HepG2 (cell line): Measurements from ENCODE around the gene MARF1. TPM values are rescaled to one million over a fixed set of nuclear protein-coding genes. Genes with fewer than 3 reads are reported as not detected.
A peak's percentile ranks its signal among the peaks of the same experiment; 100 is the strongest.

Source experiments
- DR1 ChIP-seq: sonication (generic); formaldehyde crosslinking; IDR thresholded peaks from 2 replicates; pipeline ENCODE4 v1.8.0; 2021; ENCODE audit warnings: mild to moderate bottlenecking, missing genetic modification reagents, inconsistent platforms
- FIP1L1 ChIP-seq: fragments of 200-400 bp; formaldehyde crosslinking; IDR thresholded peaks from 2 replicates; pipeline ENCODE4 v1.6.1; 2018; ENCODE audit warnings: low read depth, mild to moderate bottlenecking, low read length, moderate library complexity, borderline replicate concordance; ENCODE audit not compliant: insufficient read depth
- FOXA3 ChIP-seq: IDR thresholded peaks from 2 replicates; pipeline ENCODE4 v1.6.1; 2016; ENCODE audit warnings: missing genetic modification reagents, missing compliant biosample characterization
- ISL2 ChIP-seq: sonication (generic); formaldehyde crosslinking; IDR thresholded peaks from 2 replicates; pipeline ENCODE4 v1.5.0; 2020; ENCODE audit warnings: missing genetic modification reagents
- PLRG1 ChIP-seq: fragments of 450-650 bp; conservative IDR thresholded peaks from 2 replicates; pipeline ENCODE4 v1.6.1; 2016
- PREB ChIP-seq: sonication (generic); formaldehyde crosslinking; IDR thresholded peaks from 2 replicates; pipeline ENCODE4 v1.4.0; 2020; ENCODE audit warnings: missing genetic modification reagents
- SP4 ChIP-seq: sonication (generic); formaldehyde crosslinking; IDR thresholded peaks from 2 replicates; pipeline ENCODE4 v1.8.1; 2023; ENCODE audit warnings: mild to moderate bottlenecking, missing genetic modification reagents
- SRF ChIP-seq: IDR thresholded peaks from 2 replicates; pipeline ENCODE4 v1.6.1; 2011; ENCODE audit warnings: mild to moderate bottlenecking, low read depth, low read length, moderate library complexity
- WIZ ChIP-seq: sonication (generic); formaldehyde crosslinking; IDR thresholded peaks from 2 replicates; pipeline ENCODE4 v1.5.1; 2020; ENCODE audit warnings: mild to moderate bottlenecking, missing genetic modification reagents
- ZNF431 ChIP-seq: sonication (generic); formaldehyde crosslinking; IDR thresholded peaks from 2 replicates; pipeline ENCODE4 v1.9.0; 2022; ENCODE audit warnings: missing genetic modification reagents, low read depth, mild to moderate bottlenecking, borderline replicate concordance
- ZNF75D ChIP-seq: sonication (generic); formaldehyde crosslinking; IDR thresholded peaks from 2 replicates; pipeline ENCODE4 v1.8.1; 2023; ENCODE audit warnings: missing genetic modification reagents, mild to moderate bottlenecking, borderline replicate concordance
- ZNF766 ChIP-seq: sonication (generic); formaldehyde crosslinking; IDR thresholded peaks from 2 replicates; pipeline ENCODE4 v1.5.0; 2020; ENCODE audit warnings: missing genetic modification reagents, borderline replicate concordance
- ZNF772 ChIP-seq: sonication (generic); formaldehyde crosslinking; IDR thresholded peaks from 2 replicates; pipeline ENCODE4 v1.5.0; 2020; ENCODE audit warnings: mild to moderate bottlenecking, missing genetic modification reagents
- polyA plus RNA-seq, 8 experiments: library from polyadenylated mRNA; depleted of rRNA in 3 of 8; stranded (reverse) in 7 of 8; unstranded in 1 of 8; fragments of >200 nt; fragmentation: Illumina TruSeq in 4 of 8; extraction: Trizol in 4 of 8; gene quantifications; 2 replicates each; pipeline versions ENCODE4 v1.2.1 to v1.2.3, GENCODE V29; 2011 to 2016; ENCODE audit warnings: low read depth in 4 of 8, missing spikeins in 1 of 8, mixed read lengths in 1 of 8; ENCODE audit not compliant: insufficient read depth in 1 of 8
- total RNA-seq, 5 experiments: library from RNA; depleted of rRNA; stranded (reverse); fragments of >200 nt; fragmentation: Illumina TruSeq; extraction: Trizol; gene quantifications; 2 replicates each; pipeline ENCODE4 v1.2.3, GENCODE V29; 2016; ENCODE audit warnings: low read depth in 1 of 5
- TF ChIP-seq, protein P1 (sequence below), 2 experiments: IDR thresholded peaks; 2 replicates each; pipeline ENCODE4 v1.6.1; 2011 to 2012; ENCODE audit warnings: low read length in 2 of 2, borderline replicate concordance in 1 of 2, low read depth in 1 of 2, mild to moderate bottlenecking in 1 of 2, moderate library complexity in 1 of 2
- TF ChIP-seq, protein P2 (sequence below): sonication (generic); formaldehyde crosslinking; conservative IDR thresholded peaks from 2 replicates; pipeline ENCODE4 v1.4.0; 2020; ENCODE audit warnings: missing genetic modification reagents
- TF ChIP-seq, protein P3 (sequence below): sonication (generic); formaldehyde crosslinking; IDR thresholded peaks from 2 replicates; pipeline ENCODE4 v1.8.1; 2023; ENCODE audit warnings: missing genetic modification reagents, mild to moderate bottlenecking, borderline replicate concordance
- TF ChIP-seq, protein P4 (sequence below): sonication (generic); formaldehyde crosslinking; IDR thresholded peaks from 2 replicates; pipeline ENCODE4 v1.4.0; 2020; ENCODE audit warnings: missing genetic modification reagents, borderline replicate concordance

Gene MARF1
- total and polyA plus RNA-seq, 2 of the 13 experiments (the other 11 are each of a cell fraction or from before 2014, with no cell fraction given), result 8.7 to 20.7 TPM

- TF ChIP-seq, protein P1, sequence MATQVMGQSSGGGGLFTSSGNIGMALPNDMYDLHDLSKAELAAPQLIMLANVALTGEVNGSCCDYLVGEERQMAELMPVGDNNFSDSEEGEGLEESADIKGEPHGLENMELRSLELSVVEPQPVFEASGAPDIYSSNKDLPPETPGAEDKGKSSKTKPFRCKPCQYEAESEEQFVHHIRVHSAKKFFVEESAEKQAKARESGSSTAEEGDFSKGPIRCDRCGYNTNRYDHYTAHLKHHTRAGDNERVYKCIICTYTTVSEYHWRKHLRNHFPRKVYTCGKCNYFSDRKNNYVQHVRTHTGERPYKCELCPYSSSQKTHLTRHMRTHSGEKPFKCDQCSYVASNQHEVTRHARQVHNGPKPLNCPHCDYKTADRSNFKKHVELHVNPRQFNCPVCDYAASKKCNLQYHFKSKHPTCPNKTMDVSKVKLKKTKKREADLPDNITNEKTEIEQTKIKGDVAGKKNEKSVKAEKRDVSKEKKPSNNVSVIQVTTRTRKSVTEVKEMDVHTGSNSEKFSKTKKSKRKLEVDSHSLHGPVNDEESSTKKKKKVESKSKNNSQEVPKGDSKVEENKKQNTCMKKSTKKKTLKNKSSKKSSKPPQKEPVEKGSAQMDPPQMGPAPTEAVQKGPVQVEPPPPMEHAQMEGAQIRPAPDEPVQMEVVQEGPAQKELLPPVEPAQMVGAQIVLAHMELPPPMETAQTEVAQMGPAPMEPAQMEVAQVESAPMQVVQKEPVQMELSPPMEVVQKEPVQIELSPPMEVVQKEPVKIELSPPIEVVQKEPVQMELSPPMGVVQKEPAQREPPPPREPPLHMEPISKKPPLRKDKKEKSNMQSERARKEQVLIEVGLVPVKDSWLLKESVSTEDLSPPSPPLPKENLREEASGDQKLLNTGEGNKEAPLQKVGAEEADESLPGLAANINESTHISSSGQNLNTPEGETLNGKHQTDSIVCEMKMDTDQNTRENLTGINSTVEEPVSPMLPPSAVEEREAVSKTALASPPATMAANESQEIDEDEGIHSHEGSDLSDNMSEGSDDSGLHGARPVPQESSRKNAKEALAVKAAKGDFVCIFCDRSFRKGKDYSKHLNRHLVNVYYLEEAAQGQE (IDR thresholded peaks at IDR 0.05; ENCODE audit: borderline replicate concordance in 1 of 2, low read depth in 1 of 2, low read length in 2 of 2), result no peak
- TF ChIP-seq WIZ (peak; percentile 79; the same call in 1 of the 2 replicates), FOXA3 (no peak; the same call in 1 of the 2 replicates), PLRG1 (no peak), ZNF431 (CRISPR knock-in tag) (peak; percentile 95), DR1 (no peak), ZNF766 (CRISPR knock-in tag) (peak; percentile 66; the same call in 1 of the 2 replicates), FIP1L1 (no peak), ZNF772 (CRISPR knock-in tag) (peak; percentile 76; the same call in 1 of the 2 replicates), PREB (CRISPR knock-in tag) (no peak), SP4 (peak; percentile 92), ISL2 (CRISPR knock-in tag) (peak; percentile 55; the same call in 1 of the 2 replicates), ZNF75D (no peak), SRF (no peak)
- TF ChIP-seq, protein P2, sequence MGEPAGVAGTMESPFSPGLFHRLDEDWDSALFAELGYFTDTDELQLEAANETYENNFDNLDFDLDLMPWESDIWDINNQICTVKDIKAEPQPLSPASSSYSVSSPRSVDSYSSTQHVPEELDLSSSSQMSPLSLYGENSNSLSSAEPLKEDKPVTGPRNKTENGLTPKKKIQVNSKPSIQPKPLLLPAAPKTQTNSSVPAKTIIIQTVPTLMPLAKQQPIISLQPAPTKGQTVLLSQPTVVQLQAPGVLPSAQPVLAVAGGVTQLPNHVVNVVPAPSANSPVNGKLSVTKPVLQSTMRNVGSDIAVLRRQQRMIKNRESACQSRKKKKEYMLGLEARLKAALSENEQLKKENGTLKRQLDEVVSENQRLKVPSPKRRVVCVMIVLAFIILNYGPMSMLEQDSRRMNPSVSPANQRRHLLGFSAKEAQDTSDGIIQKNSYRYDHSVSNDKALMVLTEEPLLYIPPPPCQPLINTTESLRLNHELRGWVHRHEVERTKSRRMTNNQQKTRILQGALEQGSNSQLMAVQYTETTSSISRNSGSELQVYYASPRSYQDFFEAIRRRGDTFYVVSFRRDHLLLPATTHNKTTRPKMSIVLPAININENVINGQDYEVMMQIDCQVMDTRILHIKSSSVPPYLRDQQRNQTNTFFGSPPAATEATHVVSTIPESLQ, result no peak
- TF ChIP-seq, protein P3, sequence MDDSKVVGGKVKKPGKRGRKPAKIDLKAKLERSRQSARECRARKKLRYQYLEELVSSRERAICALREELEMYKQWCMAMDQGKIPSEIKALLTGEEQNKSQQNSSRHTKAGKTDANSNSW (CRISPR knock-in tag), result peak; percentile 16; the same call in 1 of the 2 replicates
- TF ChIP-seq, protein P4, sequence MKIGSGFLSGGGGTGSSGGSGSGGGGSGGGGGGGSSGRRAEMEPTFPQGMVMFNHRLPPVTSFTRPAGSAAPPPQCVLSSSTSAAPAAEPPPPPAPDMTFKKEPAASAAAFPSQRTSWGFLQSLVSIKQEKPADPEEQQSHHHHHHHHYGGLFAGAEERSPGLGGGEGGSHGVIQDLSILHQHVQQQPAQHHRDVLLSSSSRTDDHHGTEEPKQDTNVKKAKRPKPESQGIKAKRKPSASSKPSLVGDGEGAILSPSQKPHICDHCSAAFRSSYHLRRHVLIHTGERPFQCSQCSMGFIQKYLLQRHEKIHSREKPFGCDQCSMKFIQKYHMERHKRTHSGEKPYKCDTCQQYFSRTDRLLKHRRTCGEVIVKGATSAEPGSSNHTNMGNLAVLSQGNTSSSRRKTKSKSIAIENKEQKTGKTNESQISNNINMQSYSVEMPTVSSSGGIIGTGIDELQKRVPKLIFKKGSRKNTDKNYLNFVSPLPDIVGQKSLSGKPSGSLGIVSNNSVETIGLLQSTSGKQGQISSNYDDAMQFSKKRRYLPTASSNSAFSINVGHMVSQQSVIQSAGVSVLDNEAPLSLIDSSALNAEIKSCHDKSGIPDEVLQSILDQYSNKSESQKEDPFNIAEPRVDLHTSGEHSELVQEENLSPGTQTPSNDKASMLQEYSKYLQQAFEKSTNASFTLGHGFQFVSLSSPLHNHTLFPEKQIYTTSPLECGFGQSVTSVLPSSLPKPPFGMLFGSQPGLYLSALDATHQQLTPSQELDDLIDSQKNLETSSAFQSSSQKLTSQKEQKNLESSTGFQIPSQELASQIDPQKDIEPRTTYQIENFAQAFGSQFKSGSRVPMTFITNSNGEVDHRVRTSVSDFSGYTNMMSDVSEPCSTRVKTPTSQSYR (CRISPR knock-in tag), result no peak; the same call in 1 of the 2 replicates
Measured at GRCh38 chr16:15650019-15650697, 7.2 kb upstream of the MARF1 start, which contains the start of gene NDE1 (continued).
